GM19023 (cell line): Measurements from ENCODE around the gene TMEM131L.
"Not testable (repeated sequence)": the region's sequence is repeated elsewhere in the genome, so short reads cannot be mapped to it uniquely, and the experiment has no call there.

Experiments
- ATAC-seq: cut with Tn5 transposase; IDR thresholded peaks from one replicate; pipeline ENCODE4 v1.9.1; 2021; ENCODE audit warnings: mild to moderate bottlenecking, moderate library complexity; ENCODE audit not compliant: unreplicated experiment

TMEM131L gene

GRCh38 chr4:153539422-153539821 is 73.3 kb downstream of the TMEM131L start:
- no peak for ATAC-seq

DNA sequence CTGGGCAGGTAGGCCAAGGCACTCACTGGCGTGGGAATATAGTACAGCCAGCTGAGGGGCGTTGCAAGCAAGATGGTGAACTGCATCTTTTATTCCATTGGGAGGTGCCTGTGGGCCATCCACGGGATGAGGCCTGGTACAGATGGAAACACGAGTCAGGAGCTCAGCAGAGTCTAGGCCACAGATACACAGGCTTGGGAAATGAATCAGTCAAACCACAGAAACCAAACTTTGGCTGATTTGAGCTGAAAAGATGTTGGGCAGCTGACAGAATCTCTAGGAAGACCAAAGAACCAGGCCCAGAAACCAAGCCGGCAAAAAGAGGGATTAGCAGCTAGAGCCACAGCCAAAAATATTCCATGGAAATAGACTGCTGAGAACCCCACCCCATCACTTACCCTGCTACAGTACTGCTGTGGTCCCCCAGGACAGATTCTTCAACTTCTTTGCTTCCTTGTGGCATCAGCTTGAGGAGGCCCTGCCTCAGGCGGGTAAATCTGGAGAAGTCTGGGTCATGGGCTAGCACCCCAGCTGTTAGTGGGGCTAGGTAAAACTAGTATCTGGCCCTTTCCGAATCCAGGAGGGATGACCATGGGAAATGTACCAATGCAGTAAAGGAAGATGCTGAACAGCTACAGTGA is 75.4 kb downstream of the TMEM131L start:
- peak; percentile 70 for ATAC-seq

DNA sequence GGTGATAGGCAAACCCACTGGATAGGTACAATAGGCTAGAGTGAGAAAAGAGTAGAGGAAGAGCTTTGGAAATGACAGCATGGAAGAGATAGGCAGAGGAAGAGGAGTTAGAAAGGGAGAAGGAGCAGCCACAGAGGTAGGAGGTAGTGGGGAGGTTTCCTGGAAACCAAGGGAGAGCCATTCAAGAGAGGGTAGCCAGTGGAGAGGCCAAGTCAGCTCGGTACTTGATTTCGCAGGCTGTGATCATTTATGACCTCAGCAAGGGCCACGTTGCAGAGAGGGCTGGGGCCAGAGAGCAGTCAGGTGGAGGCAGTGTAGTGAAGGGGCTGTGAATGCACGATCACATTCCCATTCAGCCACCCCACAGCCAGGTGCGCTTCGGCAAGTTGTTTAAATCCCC is 76.0 kb downstream of the TMEM131L start:
- ATAC-seq = no peak

GRCh38 chr4:153542834-153543233 is 76.7 kb downstream of the TMEM131L start:
- ATAC-seq = no peak

- ATAC-seq = no peak
Measured at GRCh38 chr4:153543351-153543750, 77.2 kb downstream of the TMEM131L start.

- ATAC-seq = no peak
Measured at GRCh38 chr4:153545822-153546221, 79.7 kb downstream of the TMEM131L start.

DNA sequence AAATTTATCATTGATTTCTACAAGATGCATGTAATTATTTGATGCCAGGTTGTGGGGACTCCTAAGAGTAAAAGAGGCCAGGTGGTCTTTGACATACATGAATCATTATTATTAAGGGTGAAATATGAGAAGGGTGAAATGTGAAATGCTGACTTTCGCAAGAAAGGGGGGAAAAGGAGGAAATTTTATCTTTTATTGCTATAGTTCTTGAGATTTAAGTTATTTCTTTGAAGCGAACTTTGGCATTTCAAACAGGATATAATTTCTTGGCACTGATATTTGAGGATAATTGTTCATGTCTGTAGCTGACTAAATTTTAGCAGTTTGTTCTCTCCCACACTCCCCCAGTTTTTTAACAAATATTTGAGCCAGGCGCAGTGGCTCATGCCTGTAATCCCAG is 80.1 kb downstream of the TMEM131L start:
- ATAC-seq = no peak

DNA sequence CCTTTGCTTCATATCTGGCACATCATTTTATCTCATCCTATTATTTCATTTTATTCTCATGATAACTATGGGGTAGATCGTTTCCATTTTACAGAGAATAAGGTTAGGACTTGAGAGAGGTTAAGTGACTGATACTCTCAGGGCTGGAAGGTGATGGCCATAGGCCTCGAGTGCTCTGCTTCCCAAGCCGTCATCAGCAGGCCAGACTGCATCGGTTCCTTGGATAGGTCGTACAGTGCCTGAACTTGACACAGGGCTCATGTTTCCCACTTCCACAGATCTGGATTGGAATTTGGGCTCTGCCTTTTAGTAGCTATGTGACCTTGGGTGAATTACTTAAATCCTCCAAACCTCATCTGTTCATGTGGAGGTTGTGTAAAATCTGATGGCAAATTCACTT is 81.4 kb downstream of the TMEM131L start:
- ATAC-seq = no peak

- not testable (repeated sequence) for ATAC-seq
Measured at GRCh38 chr4:153548907-153549306, 82.7 kb downstream of the TMEM131L start.

DNA sequence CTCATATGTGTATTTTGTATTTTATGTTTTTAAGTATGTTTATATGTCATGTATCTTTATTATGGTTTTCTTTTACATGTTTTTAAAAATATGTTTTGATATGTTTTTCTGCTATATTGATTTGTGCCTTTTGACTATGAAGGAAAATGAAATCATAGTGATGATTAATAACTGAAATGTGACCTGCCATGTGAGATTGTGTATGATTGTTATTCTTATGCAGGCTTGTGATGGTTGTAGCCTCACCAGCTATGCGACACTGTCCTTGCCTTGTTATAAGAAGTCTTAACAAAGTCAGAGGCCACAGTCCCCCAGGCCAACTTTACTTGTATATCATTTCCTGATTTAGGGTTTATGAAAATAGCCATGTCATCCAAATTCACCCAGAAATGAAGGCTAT is 83.2 kb downstream of the TMEM131L start:
- ATAC-seq = no peak

DNA sequence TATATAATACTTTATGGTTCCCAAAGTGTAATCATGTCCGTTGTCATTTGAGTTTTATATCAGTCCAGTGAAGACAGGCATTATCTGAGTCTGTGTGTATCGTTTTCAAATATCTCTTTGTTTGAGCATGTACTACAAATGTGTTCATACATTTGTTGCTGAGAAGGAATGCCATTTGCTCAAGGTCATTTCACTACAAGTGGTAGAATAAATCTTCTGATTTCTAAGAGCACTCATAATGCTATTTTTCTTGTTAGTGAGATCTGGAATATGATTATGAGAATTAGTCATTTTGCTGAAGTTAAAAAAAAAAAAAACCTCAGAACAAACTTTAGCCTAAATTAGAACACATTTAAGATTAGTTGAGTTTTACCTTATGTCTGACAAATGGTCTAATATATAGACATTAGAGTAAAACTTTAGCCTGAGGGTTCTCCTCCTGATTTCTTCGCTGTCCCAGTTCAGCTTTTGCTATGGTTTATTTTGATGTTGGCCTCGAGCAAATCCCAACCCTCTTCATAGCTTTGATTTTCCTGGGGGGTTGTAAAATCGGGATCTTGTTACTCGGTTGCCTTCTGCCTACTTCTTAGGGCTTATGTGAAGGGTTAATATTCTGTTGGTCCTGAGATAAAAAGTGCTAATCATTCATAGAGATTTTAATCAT is 87.1 kb downstream of the TMEM131L start:
- no peak for ATAC-seq

DNA sequence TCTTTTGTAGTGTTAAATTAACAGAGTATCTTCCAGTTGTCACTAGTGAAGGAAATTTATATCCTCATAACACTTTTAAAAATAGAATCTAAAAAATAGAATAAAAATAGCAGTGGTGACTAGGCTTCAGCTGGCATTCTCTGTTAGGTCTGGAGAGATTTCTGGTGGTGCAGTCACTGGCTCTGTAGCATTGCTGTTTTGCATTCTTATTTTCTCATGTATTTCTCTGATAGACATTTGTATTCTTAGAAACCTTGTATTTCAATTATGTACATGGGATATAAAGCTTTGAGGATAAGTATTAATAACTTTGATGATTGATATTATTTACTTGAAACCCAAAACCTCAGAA is 87.6 kb downstream of the TMEM131L start:
- ATAC-seq = no peak

DNA sequence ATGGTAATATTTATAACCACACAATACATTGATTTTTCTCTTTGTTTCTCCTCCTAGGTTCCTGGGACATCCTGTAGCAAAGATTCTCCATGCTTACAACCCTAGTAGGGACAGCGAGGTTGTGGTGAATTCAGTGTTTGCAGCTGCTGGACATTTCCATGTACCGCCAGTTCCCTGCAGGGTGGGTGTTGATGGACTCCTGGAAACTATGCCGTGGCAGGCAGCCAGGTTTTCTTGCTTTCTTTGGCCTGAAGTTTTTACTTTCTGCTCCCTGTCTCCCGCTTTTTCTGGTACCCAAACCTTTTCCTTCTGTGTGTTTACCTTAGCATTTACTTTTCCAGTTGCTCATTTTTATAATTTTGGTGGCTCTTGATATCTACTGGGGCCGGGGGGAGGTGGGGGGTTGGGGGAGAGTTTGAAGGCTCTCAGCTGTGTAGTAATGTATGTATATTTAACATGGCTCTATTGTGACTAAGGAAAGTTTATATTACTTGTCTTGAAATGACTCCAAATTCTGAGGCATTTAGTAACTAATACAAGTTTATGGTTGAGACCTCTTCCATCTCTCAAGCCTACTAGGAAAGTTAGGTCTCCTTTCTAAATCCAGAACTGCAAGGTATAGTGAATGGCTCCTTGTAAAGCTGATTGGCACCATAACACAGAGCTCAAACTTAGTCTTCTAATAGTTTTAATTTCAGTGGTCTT is 89.7 kb downstream of the TMEM131L start:
- no peak for ATAC-seq

- no peak for ATAC-seq
Measured at GRCh38 chr4:153556435-153556815, 90.3 kb downstream of the TMEM131L start.

- no peak for ATAC-seq
Measured at GRCh38 chr4:153560908-153561307, 94.7 kb downstream of the TMEM131L start.

DNA sequence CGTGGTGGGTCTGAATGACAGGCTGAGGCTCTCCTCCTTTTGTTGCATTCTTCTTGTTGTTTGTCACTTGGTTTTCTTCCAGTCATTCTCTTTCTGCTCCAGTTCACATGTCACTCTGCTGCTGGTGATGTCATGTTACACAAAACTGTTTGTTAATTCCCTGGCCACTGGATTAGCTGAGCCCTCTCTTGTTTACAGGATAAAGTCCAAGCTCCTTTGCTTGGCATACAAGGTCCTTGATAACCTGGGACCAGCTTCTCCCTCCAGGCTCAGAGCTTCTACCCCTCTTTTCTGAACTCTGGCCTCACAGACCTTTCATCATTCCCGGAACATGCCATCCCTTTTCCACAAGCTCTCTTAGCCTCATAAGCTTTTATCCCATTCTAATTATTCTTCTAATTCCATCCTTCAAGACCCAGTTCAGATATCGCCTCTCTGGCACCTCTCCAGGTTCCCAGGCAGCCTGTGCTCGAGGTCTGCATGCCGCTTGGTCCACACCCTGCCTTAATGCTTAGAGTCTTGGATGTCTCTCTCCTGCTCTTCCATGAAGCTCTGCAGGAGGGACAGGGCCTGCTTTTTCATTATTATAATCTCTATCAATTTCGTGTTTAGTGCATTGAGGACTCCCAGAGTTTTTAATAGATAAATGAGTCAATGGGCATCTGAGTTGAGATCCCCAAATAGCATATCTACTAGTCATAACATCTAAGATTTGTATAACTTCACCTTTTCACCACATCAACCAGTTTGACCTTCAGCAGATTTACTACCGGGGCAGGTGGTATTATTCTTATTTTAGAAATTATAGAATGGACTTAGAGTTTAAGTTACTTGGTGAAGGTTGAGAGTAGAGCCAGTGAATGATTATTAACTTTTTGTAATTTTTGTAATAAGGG is 98.7 kb downstream of the TMEM131L start:
- no peak for ATAC-seq

GRCh38 chr4:153566631-153567150 is 100.5 kb downstream of the TMEM131L start:
- no peak for ATAC-seq

DNA sequence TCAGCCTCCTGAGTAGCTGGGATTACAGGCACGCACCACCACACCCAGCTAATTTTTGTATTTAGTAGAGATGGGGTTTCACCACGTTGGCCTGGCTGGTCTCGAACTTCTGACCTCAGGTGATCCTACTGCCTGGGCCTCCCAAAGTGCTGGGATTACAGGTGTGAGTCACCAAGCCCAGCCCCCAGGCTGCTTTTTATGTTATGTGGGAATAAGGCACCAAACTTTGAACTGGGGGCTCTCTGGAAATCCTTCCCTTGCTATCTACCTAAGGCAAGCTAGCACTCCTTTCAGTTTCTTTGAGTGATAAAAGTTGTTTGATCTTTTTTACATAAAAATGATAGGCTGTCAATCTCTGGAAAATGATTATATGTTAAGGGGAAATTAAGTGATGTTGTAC is 101.5 kb downstream of the TMEM131L start:
- not testable (repeated sequence) for ATAC-seq

- peak; percentile 59 for ATAC-seq
Measured at GRCh38 chr4:153570228-153570973, 104.2 kb downstream of the TMEM131L start.

DNA sequence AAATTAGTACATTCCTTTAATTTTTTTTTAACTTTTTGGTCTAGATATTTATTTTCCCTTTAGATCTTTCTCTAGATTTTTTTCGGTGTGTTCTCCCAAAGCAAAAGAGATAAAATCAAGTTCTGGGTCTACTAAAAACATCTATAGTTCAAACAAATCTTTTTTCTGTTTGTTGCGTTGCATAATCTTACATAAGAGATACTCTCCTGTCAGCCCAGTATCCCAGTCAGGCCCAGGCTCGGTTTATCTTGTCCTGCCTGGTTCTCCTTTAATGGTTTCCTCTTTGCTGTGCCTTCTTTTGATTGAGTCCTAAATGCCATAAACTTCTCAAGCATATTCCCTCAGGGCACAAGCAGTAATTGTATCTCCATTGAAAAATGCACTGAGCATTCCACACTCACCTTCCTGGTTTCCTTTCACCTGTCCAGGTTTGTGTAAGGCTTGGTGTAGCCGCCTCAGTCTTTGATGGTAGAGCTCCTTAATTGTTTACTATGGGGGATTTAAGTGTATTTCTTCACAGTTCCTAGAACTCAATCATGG is 104.9 kb downstream of the TMEM131L start:
- no peak for ATAC-seq
